HG02973 (cell line): ENCODE results near the gene NUPR1.
"Not testable (repeated sequence)": the region's sequence is repeated elsewhere in the genome, so short reads cannot be mapped to it uniquely, and the experiment has no call there.

Experiments
- ATAC-seq: cut with Tn5 transposase; IDR thresholded peaks from one replicate; pipeline ENCODE4 v1.9.1; 2021; ENCODE audit warnings: moderate library complexity; ENCODE audit not compliant: unreplicated experiment

The NUPR1 gene

GRCh38 chr16:28527985-28528384 lies 10.8 kb downstream of the NUPR1 start:
- ATAC-seq = no peak

GRCh38 chr16:28527100-28527785 lies 11.5 kb downstream of the NUPR1 start:
- not testable (repeated sequence) for ATAC-seq

- ATAC-seq = no peak
These were observed 12.3 kb downstream of the NUPR1 start for GRCh38 chr16:28526201-28527099.

- ATAC-seq = no peak
These were observed 14.0 kb downstream of the NUPR1 start for GRCh38 chr16:28524681-28525171.

GRCh38 chr16:28522792-28523191 lies 16.0 kb downstream of the NUPR1 start:
- no peak for ATAC-seq

GRCh38 chr16:28521436-28521835 lies 17.3 kb downstream of the NUPR1 start:
- ATAC-seq = no peak

GRCh38 chr16:28520672-28521071 lies 18.1 kb downstream of the NUPR1 start:
- no peak for ATAC-seq

GRCh38 chr16:28514246-28514645 lies 24.5 kb downstream of the NUPR1 start:
- ATAC-seq = no peak

- no peak for ATAC-seq
These were observed 25.1 kb downstream of the NUPR1 start for GRCh38 chr16:28513484-28514181.

- ATAC-seq = no peak
These were observed 26.7 kb downstream of the NUPR1 start for GRCh38 chr16:28511801-28512789.

- ATAC-seq = no peak
These were observed 27.7 kb downstream of the NUPR1 start for GRCh38 chr16:28511031-28511430.

- ATAC-seq = no peak
These were observed 33.2 kb downstream of the NUPR1 start for GRCh38 chr16:28505489-28506137.

- ATAC-seq = no peak
These were observed 33.9 kb downstream of the NUPR1 start for GRCh38 chr16:28504707-28505404.

- no peak for ATAC-seq
These were observed 35.1 kb downstream of the NUPR1 start for GRCh38 chr16:28503470-28504259.

GRCh38 chr16:28502290-28502689 lies 36.5 kb downstream of the NUPR1 start:
- no peak for ATAC-seq

GRCh38 chr16:28501258-28502232 lies 37.2 kb downstream of the NUPR1 start:
- no peak for ATAC-seq
